ENCODE results near the gene TMSB10.

- TF ChIP-seq CTCF (IDR thresholded peaks at IDR 0.05) (no peak), ZFX (IDR thresholded peaks at IDR 0.05; ENCODE audit: borderline replicate concordance) (no peak)
These were observed 30.3 kb upstream of the TMSB10 start for GRCh38 chr2:84875213-84875560.
